GM12878 (cell line): ENCODE data around the gene EXPH5. TPM values are rescaled to one million over a fixed set of nuclear protein-coding genes. Genes with fewer than 3 reads are reported as not detected.

Experiments used
- FOXK2 ChIP-seq: fragments of 450-650 bp; IDR thresholded peaks from 2 replicates; pipeline ENCODE4 v1.6.1; 2017; ENCODE audit warnings: mild to moderate bottlenecking, moderate library complexity
- GABPA ChIP-seq: IDR thresholded peaks from 2 replicates; pipeline ENCODE4 v1.6.1; 2014; ENCODE audit warnings: antibody characterized with exemption, low read depth, mild to moderate bottlenecking, inconsistent platforms
- IKZF1 ChIP-seq: fragments of 450-650 bp; conservative IDR thresholded peaks from 2 replicates; pipeline ENCODE4 v1.6.1; 2017; ENCODE audit warnings: antibody characterized with exemption, mild to moderate bottlenecking
- IRF4 ChIP-seq: IDR thresholded peaks from 2 replicates; pipeline ENCODE4 v1.6.1; 2011; ENCODE audit warnings: low read depth, low read length
- MXI1 ChIP-seq: fragments of 150-350 bp; IDR thresholded peaks from 2 replicates; pipeline ENCODE4 v1.6.1; 2011; ENCODE audit warnings: low read depth, mild to moderate bottlenecking, inconsistent platforms, low read length, improper control_type of control experiment
- PML ChIP-seq: IDR thresholded peaks from 2 replicates; pipeline ENCODE4 v1.6.1; 2012; ENCODE audit warnings: low read length, inconsistent platforms
- POLR2A ChIP-seq: IDR thresholded peaks from 2 replicates; pipeline ENCODE4 v1.6.1; 2011; ENCODE audit warnings: low read depth, mild to moderate bottlenecking, low read length
- POU2F2 ChIP-seq: IDR thresholded peaks from 3 replicates; pipeline ENCODE4 v1.6.1; 2011; ENCODE audit warnings: low read depth, mild to moderate bottlenecking, low read length, borderline replicate concordance
- RB1 ChIP-seq: fragments of 450-650 bp; formaldehyde crosslinking; IDR thresholded peaks from 2 replicates; pipeline ENCODE4 v1.6.1; 2017; ENCODE audit warnings: mild to moderate bottlenecking, borderline replicate concordance
- SMC3 ChIP-seq: IDR thresholded peaks from 2 replicates; pipeline ENCODE4 v1.6.1; 2011; ENCODE audit warnings: low read length, improper control_type of control experiment, borderline replicate concordance
- SRF ChIP-seq, 2 experiments: IDR thresholded peaks; 2 replicates each; pipeline ENCODE4 v1.6.1; 2011; ENCODE audit warnings: low read depth in 2 of 2, low read length in 2 of 2, mild to moderate bottlenecking in 1 of 2, moderate library complexity in 1 of 2
- TBL1XR1 ChIP-seq: IDR thresholded peaks from 2 replicates; pipeline ENCODE4 v1.6.1; 2012; ENCODE audit warnings: low read depth, low read length, improper control_type of control experiment
- ZNF622 ChIP-seq: fragments of 450-650 bp; IDR thresholded peaks from 2 replicates; pipeline ENCODE4 v1.6.1; 2017; ENCODE audit warnings: mild to moderate bottlenecking, inconsistent platforms
- polyA plus RNA-seq, 11 experiments: library from polyadenylated mRNA; depleted of rRNA in 4 of 11; unstranded in 6 of 11; stranded (reverse) in 5 of 11; fragments of >200 nt; fragmentation: Nextera tagmentation in 4 of 11; fragmentation: Illumina TruSeq in 1 of 11; extraction: Ambion mirVana in 4 of 11; extraction: Trizol in 1 of 11; gene quantifications; 1 replicate in 1 of 11; 2 replicates in 10 of 11; pipeline versions ENCODE4 v1.2.1 to v1.2.3, GENCODE V29; 2011 to 2016; ENCODE audit warnings: inconsistent platforms in 2 of 11, missing spikeins in 2 of 11, low read depth in 1 of 11
- total RNA-seq, 4 experiments: library from RNA; depleted of rRNA in 3 of 4; stranded (reverse); fragments of >200 nt in 3 of 4; fragmentation: Illumina TruSeq in 1 of 4; extraction: Trizol in 1 of 4; gene quantifications; 2 replicates each; pipeline versions ENCODE4 v1.2.1 to v1.2.3, GENCODE V29; 2013 to 2021
- TF ChIP-seq, protein P1 (sequence below): IDR thresholded peaks from 2 replicates; pipeline ENCODE4 v1.6.1; 2012; ENCODE audit warnings: mild to moderate bottlenecking, low read depth, low read length
- TF ChIP-seq, protein P2 (sequence below): fragments of 150-350 bp; IDR thresholded peaks from 2 replicates; pipeline ENCODE4 v1.6.1; 2016; ENCODE audit warnings: low read depth, low read length
- TF ChIP-seq, protein P3 (sequence below): IDR thresholded peaks from 2 replicates; pipeline ENCODE4 v1.6.1; 2011; ENCODE audit warnings: mild to moderate bottlenecking, low read depth, low read length, moderate library complexity; ENCODE audit not compliant: insufficient replicate concordance
- TF ChIP-seq, protein P4 (sequence below): fragments of 450-650 bp; formaldehyde crosslinking; IDR thresholded peaks from 2 replicates; pipeline ENCODE4 v1.5.0; 2022; ENCODE audit warnings: mild to moderate bottlenecking, missing genetic modification characterization
- TF ChIP-seq, protein P5 (sequence below): IDR thresholded peaks from 2 replicates; pipeline ENCODE4 v1.6.1; 2011; ENCODE audit warnings: borderline replicate concordance, low read depth, mild to moderate bottlenecking, moderate library complexity, low read length; ENCODE audit not compliant: insufficient read depth, poor library complexity, severe bottlenecking

Gene EXPH5
- total and polyA plus RNA-seq, 10 of the 15 experiments (the other 5 are each of a cell fraction or from before 2014, with no cell fraction given), result 0.69 to 11.1 (median 4.3) TPM

DNA sequence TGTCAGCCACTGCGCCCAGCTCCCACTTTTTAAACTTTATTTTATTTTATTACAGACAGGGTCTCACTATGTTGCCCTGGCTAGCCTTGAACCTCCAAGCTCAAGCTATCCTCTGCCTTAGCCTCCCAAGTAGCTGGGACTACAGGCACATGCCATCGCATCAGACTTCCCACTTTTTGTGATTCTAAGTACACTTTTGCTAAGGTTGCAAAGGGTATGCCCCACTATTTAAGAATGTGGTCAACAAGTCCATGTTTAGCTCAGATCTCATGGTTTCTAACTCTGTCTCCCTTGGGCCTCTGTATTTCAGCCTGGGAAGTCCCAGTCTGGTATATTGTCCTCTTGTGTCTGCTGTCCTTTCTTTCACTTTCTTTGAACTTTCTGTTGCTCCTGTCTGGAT, 35.3 kb downstream of the EXPH5 start (continued):
- TF ChIP-seq, protein P1, sequence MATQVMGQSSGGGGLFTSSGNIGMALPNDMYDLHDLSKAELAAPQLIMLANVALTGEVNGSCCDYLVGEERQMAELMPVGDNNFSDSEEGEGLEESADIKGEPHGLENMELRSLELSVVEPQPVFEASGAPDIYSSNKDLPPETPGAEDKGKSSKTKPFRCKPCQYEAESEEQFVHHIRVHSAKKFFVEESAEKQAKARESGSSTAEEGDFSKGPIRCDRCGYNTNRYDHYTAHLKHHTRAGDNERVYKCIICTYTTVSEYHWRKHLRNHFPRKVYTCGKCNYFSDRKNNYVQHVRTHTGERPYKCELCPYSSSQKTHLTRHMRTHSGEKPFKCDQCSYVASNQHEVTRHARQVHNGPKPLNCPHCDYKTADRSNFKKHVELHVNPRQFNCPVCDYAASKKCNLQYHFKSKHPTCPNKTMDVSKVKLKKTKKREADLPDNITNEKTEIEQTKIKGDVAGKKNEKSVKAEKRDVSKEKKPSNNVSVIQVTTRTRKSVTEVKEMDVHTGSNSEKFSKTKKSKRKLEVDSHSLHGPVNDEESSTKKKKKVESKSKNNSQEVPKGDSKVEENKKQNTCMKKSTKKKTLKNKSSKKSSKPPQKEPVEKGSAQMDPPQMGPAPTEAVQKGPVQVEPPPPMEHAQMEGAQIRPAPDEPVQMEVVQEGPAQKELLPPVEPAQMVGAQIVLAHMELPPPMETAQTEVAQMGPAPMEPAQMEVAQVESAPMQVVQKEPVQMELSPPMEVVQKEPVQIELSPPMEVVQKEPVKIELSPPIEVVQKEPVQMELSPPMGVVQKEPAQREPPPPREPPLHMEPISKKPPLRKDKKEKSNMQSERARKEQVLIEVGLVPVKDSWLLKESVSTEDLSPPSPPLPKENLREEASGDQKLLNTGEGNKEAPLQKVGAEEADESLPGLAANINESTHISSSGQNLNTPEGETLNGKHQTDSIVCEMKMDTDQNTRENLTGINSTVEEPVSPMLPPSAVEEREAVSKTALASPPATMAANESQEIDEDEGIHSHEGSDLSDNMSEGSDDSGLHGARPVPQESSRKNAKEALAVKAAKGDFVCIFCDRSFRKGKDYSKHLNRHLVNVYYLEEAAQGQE, result no peak
- TF ChIP-seq POU2F2 (no peak), IRF4 (no peak), PML (no peak), IKZF1 (peak; percentile 73), ZNF622 (no peak), POLR2A (no peak), TBL1XR1 (0 out of 2 replicates have a peak, but pooled peaks have one; percentile 7), RB1 (no peak), GABPA (no peak), FOXK2 (no peak), MXI1 (no peak; the same call in 1 of the 2 replicates), SMC3 (no peak), SRF (IDR thresholded peaks at IDR 0.05; ENCODE audit: low read depth in 2 of 2, low read length in 2 of 2) (no peak)
- TF ChIP-seq, protein P2, sequence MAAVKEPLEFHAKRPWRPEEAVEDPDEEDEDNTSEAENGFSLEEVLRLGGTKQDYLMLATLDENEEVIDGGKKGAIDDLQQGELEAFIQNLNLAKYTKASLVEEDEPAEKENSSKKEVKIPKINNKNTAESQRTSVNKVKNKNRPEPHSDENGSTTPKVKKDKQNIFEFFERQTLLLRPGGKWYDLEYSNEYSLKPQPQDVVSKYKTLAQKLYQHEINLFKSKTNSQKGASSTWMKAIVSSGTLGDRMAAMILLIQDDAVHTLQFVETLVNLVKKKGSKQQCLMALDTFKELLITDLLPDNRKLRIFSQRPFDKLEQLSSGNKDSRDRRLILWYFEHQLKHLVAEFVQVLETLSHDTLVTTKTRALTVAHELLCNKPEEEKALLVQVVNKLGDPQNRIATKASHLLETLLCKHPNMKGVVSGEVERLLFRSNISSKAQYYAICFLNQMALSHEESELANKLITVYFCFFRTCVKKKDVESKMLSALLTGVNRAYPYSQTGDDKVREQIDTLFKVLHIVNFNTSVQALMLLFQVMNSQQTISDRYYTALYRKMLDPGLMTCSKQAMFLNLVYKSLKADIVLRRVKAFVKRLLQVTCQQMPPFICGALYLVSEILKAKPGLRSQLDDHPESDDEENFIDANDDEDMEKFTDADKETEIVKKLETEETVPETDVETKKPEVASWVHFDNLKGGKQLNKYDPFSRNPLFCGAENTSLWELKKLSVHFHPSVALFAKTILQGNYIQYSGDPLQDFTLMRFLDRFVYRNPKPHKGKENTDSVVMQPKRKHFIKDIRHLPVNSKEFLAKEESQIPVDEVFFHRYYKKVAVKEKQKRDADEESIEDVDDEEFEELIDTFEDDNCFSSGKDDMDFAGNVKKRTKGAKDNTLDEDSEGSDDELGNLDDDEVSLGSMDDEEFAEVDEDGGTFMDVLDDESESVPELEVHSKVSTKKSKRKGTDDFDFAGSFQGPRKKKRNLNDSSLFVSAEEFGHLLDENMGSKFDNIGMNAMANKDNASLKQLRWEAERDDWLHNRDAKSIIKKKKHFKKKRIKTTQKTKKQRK, result no peak
- TF ChIP-seq, protein P3, sequence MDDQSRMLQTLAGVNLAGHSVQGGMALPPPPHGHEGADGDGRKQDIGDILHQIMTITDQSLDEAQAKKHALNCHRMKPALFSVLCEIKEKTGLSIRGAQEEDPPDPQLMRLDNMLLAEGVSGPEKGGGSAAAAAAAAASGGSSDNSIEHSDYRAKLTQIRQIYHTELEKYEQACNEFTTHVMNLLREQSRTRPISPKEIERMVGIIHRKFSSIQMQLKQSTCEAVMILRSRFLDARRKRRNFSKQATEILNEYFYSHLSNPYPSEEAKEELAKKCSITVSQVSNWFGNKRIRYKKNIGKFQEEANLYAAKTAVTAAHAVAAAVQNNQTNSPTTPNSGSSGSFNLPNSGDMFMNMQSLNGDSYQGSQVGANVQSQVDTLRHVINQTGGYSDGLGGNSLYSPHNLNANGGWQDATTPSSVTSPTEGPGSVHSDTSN, result no peak
- TF ChIP-seq, protein P4, sequence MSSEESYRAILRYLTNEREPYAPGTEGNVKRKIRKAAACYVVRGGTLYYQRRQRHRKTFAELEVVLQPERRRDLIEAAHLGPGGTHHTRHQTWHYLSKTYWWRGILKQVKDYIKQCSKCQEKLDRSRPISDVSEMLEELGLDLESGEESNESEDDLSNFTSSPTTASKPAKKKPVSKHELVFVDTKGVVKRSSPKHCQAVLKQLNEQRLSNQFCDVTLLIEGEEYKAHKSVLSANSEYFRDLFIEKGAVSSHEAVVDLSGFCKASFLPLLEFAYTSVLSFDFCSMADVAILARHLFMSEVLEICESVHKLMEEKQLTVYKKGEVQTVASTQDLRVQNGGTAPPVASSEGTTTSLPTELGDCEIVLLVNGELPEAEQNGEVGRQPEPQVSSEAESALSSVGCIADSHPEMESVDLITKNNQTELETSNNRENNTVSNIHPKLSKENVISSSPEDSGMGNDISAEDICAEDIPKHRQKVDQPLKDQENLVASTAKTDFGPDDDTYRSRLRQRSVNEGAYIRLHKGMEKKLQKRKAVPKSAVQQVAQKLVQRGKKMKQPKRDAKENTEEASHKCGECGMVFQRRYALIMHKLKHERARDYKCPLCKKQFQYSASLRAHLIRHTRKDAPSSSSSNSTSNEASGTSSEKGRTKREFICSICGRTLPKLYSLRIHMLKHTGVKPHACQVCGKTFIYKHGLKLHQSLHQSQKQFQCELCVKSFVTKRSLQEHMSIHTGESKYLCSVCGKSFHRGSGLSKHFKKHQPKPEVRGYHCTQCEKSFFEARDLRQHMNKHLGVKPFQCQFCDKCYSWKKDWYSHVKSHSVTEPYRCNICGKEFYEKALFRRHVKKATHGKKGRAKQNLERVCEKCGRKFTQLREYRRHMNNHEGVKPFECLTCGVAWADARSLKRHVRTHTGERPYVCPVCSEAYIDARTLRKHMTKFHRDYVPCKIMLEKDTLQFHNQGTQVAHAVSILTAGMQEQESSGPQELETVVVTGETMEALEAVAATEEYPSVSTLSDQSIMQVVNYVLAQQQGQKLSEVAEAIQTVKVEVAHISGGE, result no peak
- TF ChIP-seq, protein P5, sequence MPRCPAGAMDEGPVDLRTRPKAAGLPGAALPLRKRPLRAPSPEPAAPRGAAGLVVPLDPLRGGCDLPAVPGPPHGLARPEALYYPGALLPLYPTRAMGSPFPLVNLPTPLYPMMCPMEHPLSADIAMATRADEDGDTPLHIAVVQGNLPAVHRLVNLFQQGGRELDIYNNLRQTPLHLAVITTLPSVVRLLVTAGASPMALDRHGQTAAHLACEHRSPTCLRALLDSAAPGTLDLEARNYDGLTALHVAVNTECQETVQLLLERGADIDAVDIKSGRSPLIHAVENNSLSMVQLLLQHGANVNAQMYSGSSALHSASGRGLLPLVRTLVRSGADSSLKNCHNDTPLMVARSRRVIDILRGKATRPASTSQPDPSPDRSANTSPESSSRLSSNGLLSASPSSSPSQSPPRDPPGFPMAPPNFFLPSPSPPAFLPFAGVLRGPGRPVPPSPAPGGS, result no peak
